ENCODE results near the gene CSPG4.

GRCh38 chr15:75723847-75724660 is 11.4 kb upstream of the CSPG4 start:
- TF ChIP-seq CTCF (IDR thresholded peaks at IDR 0.05; ENCODE audit: borderline replicate concordance, extremely low read depth, low read length, poor library complexity, severe bottlenecking) (no peak), EZH2 (IDR thresholded peaks at IDR 0.05; ENCODE audit: borderline replicate concordance, low read depth, low read length, severe bottlenecking) (no peak)

Measured in DND-41 (cell line).